Measurements from ENCODE around the gene RFX3. TPM values are rescaled to one million over a fixed set of nuclear protein-coding genes. Genes with fewer than 3 reads are reported as not detected.

Gene RFX3
- total RNA-seq, 1 donor from 2014 or later, result 11.8 TPM

DNA sequence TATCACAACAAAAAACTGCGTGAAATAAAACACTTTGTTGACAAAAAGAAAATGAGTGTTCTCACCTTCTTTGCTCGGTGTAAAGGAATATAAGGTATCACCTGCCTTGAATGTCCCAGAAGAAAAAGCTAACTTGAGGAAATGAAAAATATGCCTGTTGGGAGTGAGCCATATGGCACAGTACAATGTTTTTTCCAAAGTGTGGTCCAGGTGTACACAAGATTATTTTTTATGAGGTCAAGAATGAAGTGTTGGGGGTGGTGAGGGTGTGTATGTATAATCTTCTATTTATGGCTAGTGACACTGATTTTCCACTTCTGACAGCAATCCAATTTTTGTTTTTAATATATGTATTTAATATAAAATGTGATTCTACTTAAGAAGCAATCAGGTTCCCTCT is 134.4 kb downstream of the RFX3 start:
- intact Hi-C loops (cut with DNase I), result no loop called here
- Histone ChIP-seq H3K36me3 (peaks cover 0 to 6% of the 10 kb centered on the region in 2 donors), H3K4me1 (no peaks in the 10 kb centered on the region), H3K27ac (no peak overlapping the region), H3K27me3 (no peaks in the 10 kb centered on the region), H3K9me3 (no peaks in the 10 kb centered on the region), H3K4me3 (no peak overlapping the region)
- no peak for DNase-seq (ENCODE audit: extremely low spot score in 2 of 2)
- TF ChIP-seq POLR2A (IDR thresholded peaks at IDR 0.05) (no peak), POLR2AphosphoS5 (IDR thresholded peaks at IDR 0.05; ENCODE audit: insufficient read depth in 1 of 2, low read depth in 1 of 2) (no peak)
- TF ChIP-seq, protein P1, sequence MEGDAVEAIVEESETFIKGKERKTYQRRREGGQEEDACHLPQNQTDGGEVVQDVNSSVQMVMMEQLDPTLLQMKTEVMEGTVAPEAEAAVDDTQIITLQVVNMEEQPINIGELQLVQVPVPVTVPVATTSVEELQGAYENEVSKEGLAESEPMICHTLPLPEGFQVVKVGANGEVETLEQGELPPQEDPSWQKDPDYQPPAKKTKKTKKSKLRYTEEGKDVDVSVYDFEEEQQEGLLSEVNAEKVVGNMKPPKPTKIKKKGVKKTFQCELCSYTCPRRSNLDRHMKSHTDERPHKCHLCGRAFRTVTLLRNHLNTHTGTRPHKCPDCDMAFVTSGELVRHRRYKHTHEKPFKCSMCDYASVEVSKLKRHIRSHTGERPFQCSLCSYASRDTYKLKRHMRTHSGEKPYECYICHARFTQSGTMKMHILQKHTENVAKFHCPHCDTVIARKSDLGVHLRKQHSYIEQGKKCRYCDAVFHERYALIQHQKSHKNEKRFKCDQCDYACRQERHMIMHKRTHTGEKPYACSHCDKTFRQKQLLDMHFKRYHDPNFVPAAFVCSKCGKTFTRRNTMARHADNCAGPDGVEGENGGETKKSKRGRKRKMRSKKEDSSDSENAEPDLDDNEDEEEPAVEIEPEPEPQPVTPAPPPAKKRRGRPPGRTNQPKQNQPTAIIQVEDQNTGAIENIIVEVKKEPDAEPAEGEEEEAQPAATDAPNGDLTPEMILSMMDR (IDR thresholded peaks at IDR 0.05), result no peak

DNA sequence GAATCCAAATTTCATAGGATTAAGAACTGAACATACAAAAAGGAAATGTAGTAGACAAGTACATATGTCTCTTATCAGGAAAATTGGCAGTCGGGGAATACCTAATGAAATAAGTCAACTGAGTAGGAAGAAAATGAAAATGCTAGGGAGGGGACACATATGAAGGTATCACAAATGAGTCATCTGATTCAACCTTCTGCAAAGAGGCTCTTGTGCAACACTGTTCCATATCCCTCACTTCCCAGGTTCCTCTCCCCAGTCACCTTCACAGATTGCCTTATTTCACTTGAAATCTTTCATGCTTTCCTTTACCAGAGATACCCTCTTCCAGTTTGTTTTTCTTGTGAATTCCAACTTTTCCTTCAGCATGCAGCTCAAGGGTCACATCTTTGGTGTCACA is 139.0 kb downstream of the RFX3 start:
- Histone ChIP-seq H3K4me3 (no peak overlapping the region), H3K27ac (no peak overlapping the region), H3K9me3 (no peaks in the 10 kb centered on the region), H3K4me1 (no peaks in the 10 kb centered on the region), H3K36me3 (peaks cover 0 to 6% of the 10 kb centered on the region in 2 donors), H3K27me3 (no peaks in the 10 kb centered on the region)
- TF ChIP-seq, protein P1 (IDR thresholded peaks at IDR 0.05), result no peak
- TF ChIP-seq POLR2A (IDR thresholded peaks at IDR 0.05), result no peak
- TF ChIP-seq POLR2AphosphoS5 (IDR thresholded peaks at IDR 0.05; ENCODE audit: insufficient read depth in 1 of 2, low read depth in 1 of 2), result no peak
- intact Hi-C loops (cut with DNase I), result no loop called here
- no peak for DNase-seq (ENCODE audit: extremely low spot score in 2 of 2)

DNA sequence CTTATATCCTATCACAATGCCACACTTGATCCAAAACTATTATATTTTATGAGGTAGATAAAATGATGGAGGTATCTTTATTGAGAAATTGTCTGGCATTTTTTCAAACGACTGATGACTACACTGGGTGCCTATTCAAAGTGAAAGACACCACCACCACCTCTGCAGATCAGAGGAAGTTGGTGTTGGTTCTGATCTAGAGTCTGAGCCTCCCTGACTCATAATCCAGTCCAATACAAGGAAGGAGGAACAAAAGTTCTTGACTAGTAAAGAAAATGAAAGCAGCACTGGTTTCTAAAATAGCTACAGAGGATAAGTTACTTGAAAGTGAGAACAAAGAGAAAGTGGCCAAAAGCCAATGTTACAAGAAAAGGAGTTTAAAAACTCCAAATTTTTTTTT is 139.9 kb downstream of the RFX3 start:
- Histone ChIP-seq H3K4me3 (no peak overlapping the region), H3K27ac (no peak overlapping the region), H3K4me1 (no peaks in the 10 kb centered on the region), H3K9me3 (no peaks in the 10 kb centered on the region), H3K27me3 (no peaks in the 10 kb centered on the region), H3K36me3 (peaks cover 0 to 6% of the 10 kb centered on the region in 2 donors)
- intact Hi-C loops (cut with DNase I), result no loop called here
- TF ChIP-seq POLR2AphosphoS5 (IDR thresholded peaks at IDR 0.05; ENCODE audit: insufficient read depth in 1 of 2, low read depth in 1 of 2) (no peak), POLR2A (IDR thresholded peaks at IDR 0.05) (no peak)
- TF ChIP-seq, protein P1 (IDR thresholded peaks at IDR 0.05), result no peak
- no peak for DNase-seq (ENCODE audit: extremely low spot score in 2 of 2)

DNA sequence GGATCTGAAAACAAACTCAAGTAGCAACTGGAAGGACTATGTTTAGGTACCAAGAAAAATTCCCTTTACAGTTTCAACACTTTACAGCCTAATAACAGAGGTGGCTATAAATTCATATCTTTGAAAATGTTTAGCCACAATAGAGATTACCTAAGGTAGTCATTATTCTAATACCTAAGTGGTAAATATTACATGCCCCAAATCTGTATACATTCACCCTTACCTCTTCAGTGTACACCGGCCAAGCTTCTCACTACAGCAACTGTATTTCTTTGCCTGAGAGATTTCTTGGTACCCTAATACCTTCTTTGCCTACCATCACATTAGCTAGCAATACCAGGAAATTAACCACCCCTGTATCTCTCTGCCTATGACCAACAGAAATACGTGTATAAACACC is 154.0 kb downstream of the RFX3 start:
- no peaks in the 10 kb centered on the region for H3K9me3 ChIP-seq
- no peak overlapping the region for H3K4me3 ChIP-seq
- no peaks in the 10 kb centered on the region for H3K27me3 ChIP-seq
- intact Hi-C loops (cut with DNase I), result loop anchor here (5.0 kb wide), 1 partner anchor 1500 kb away; no protein-coding TSS in a partner anchor
- no peaks in the 10 kb centered on the region for H3K36me3 ChIP-seq
- no peak overlapping the region for H3K27ac ChIP-seq
- TF ChIP-seq, protein P1 (IDR thresholded peaks at IDR 0.05), result no peak
- no peak for TF ChIP-seq POLR2A (IDR thresholded peaks at IDR 0.05)
- no peak for TF ChIP-seq POLR2AphosphoS5 (IDR thresholded peaks at IDR 0.05; ENCODE audit: insufficient read depth in 1 of 2, low read depth in 1 of 2)
- H3K4me1 ChIP-seq, result no peaks in the 10 kb centered on the region
- DNase-seq (ENCODE audit: extremely low spot score in 2 of 2), result no peak

DNA sequence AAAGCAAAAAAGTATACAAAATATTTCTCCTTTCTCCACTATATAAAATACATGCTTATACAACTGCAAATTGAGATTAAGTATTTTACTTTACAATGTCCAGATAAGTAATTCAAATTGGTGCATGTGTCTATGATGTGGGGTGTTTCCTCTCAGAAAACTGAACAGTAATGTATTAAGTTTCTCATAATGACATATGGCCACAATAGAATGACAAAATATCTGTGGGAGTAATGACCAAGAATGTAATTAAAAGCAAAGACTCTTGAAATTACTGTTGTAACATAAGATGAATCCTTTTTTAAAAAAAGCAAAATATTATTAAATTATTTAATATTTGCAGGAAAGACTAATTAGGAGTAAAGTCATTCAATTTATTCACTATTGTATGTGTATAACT is 155.1 kb downstream of the RFX3 start:
- H3K4me1 ChIP-seq, result no peaks in the 10 kb centered on the region
- H3K27me3 ChIP-seq, result no peaks in the 10 kb centered on the region
- H3K27ac ChIP-seq, result no peak overlapping the region
- no peak overlapping the region for H3K4me3 ChIP-seq
- intact Hi-C loops (cut with DNase I), result loop anchor here (5.0 kb wide), 1 partner anchor 1498 kb away; no protein-coding TSS in a partner anchor
- TF ChIP-seq POLR2AphosphoS5 (IDR thresholded peaks at IDR 0.05; ENCODE audit: insufficient read depth in 1 of 2, low read depth in 1 of 2) (no peak), POLR2A (IDR thresholded peaks at IDR 0.05) (no peak)
- TF ChIP-seq, protein P1 (IDR thresholded peaks at IDR 0.05), result no peak
- no peaks in the 10 kb centered on the region for H3K36me3 ChIP-seq
- no peaks in the 10 kb centered on the region for H3K9me3 ChIP-seq
- no peak for DNase-seq (ENCODE audit: extremely low spot score in 2 of 2)
